Endothelial cell (in vitro differentiated cells): ENCODE measurements around the gene GAA. TPM values are rescaled to one million over a fixed set of nuclear protein-coding genes. Genes with fewer than 3 reads are reported as not detected.

ENCODE experiments used
- DNase-seq: peaks from one replicate; pipeline ENCODE4 v3.0.0; 2021; ENCODE audit warnings: low spot score
- H3K27ac Mint-ChIP-seq: one replicate; pipeline ENCODE4 v1.8.0; 2021; ENCODE audit warnings: mixed read lengths, inconsistent platforms; ENCODE audit not compliant: unreplicated experiment
- H3K27me3 Mint-ChIP-seq: one replicate; pipeline ENCODE4 v1.8.0; 2021; ENCODE audit warnings: mild to moderate bottlenecking, moderate library complexity, mixed read lengths, inconsistent platforms; ENCODE audit not compliant: unreplicated experiment
- H3K36me3 Mint-ChIP-seq: one replicate; pipeline ENCODE4 v1.8.0; 2021; ENCODE audit warnings: mild to moderate bottlenecking, low read depth, mixed read lengths, inconsistent platforms; ENCODE audit not compliant: unreplicated experiment
- H3K4me1 Mint-ChIP-seq: one replicate; pipeline ENCODE4 v1.8.0; 2021; ENCODE audit warnings: mild to moderate bottlenecking, mixed read lengths, inconsistent platforms; ENCODE audit not compliant: unreplicated experiment
- H3K4me3 Mint-ChIP-seq: one replicate; pipeline ENCODE4 v1.8.0; 2021; ENCODE audit warnings: mild to moderate bottlenecking, mixed read lengths, inconsistent platforms; ENCODE audit not compliant: unreplicated experiment
- H3K9me3 Mint-ChIP-seq: one replicate; pipeline ENCODE4 v1.8.0; 2021; ENCODE audit warnings: mixed read lengths, inconsistent platforms; ENCODE audit not compliant: unreplicated experiment
- CTCF ChIP-seq: fragments of 200-600 bp; sonication (generic); IDR thresholded peaks from one replicate; pipeline ENCODE4 v1.5.0; 2021; ENCODE audit warnings: antibody characterized with exemption; ENCODE audit not compliant: unreplicated experiment
- total RNA-seq: library from RNA; stranded (reverse); fragmentation: NEBNext Ultra II Directional; extraction: Animal tissue kit (Norgen Biotek cat#: 25700); gene quantifications from one replicate; pipeline ENCODE4 v1.2.1, GENCODE V29; 2021; ENCODE audit not compliant: unreplicated experiment

GAA gene
- total RNA-seq, 1 donor from 2014 or later = 93.0 TPM

- TF ChIP-seq CTCF = no peak
- Mint-ChIP-seq H3K27ac (no peak overlapping the region), H3K4me3 (no peak overlapping the region), H3K9me3 (no peaks in the 10 kb centered on the region), H3K36me3 (peaks cover 17% of the 10 kb centered on the region), H3K4me1 (peaks cover 7% of the 10 kb centered on the region), H3K27me3 (peaks cover 9% of the 10 kb centered on the region)
- no peak for DNase-seq
Observed at GRCh38 chr17:80106751-80107150, 5.4 kb downstream of the GAA start.

GRCh38 chr17:80107231-80108021, 6.0 kb downstream of the GAA start:
- H3K36me3 Mint-ChIP-seq = peaks cover 17% of the 10 kb centered on the region

GRCh38 chr17:80108036-80108971, 6.9 kb downstream of the GAA start:
- Mint-ChIP-seq H3K27me3 (peaks cover 6% of the 10 kb centered on the region), H3K36me3 (peaks cover 17% of the 10 kb centered on the region), H3K27ac (no peak overlapping the region), H3K4me1 (peaks cover 5% of the 10 kb centered on the region), H3K9me3 (no peaks in the 10 kb centered on the region), H3K4me3 (no peak overlapping the region)
- TF ChIP-seq CTCF = no peak
- DNase-seq = no peak

More at GRCh38 chr17:80107231-80108021, 6.0 kb downstream of the GAA start:
- TF ChIP-seq CTCF = no peak
- peaks cover 8% of the 10 kb centered on the region for H3K27me3 Mint-ChIP-seq
- no peak for DNase-seq
- no peak overlapping the region for H3K27ac Mint-ChIP-seq
- no peak overlapping the region for H3K4me3 Mint-ChIP-seq
- H3K4me1 Mint-ChIP-seq = peaks cover 7% of the 10 kb centered on the region
- H3K9me3 Mint-ChIP-seq = no peaks in the 10 kb centered on the region

GRCh38 chr17:80109066-80109660, 7.8 kb downstream of the GAA start:
- Mint-ChIP-seq H3K36me3 (peaks cover 17% of the 10 kb centered on the region), H3K4me3 (no peak overlapping the region), H3K9me3 (no peaks in the 10 kb centered on the region), H3K27me3 (peaks cover 5% of the 10 kb centered on the region), H3K27ac (no peak overlapping the region), H3K4me1 (no peaks in the 10 kb centered on the region)
- DNase-seq = no peak
- no peak for TF ChIP-seq CTCF
